ENCODE results near the gene OR6J1.
"Not testable (repeated sequence)": the region's sequence is repeated elsewhere in the genome, so short reads cannot be mapped to it uniquely, and the experiment has no call there.

The OR6J1 gene

GRCh38 chr14:22607291-22607690, 36.9 kb downstream of the OR6J1 start:
- DNase-seq (ENCODE audit: low read depth in 1 of 2, low spot score in 1 of 2), result no peak

GRCh38 chr14:22606380-22606779, 37.8 kb downstream of the OR6J1 start:
- no peak for DNase-seq (ENCODE audit: low read depth in 1 of 2, low spot score in 1 of 2)

- DNase-seq (ENCODE audit: low read depth in 1 of 2, low spot score in 1 of 2), result no peak
These were observed 41.3 kb downstream of the OR6J1 start for GRCh38 chr14:22602862-22603261.

GRCh38 chr14:22601996-22602395, 42.2 kb downstream of the OR6J1 start:
- DNase-seq (ENCODE audit: low read depth in 1 of 2, low spot score in 1 of 2), result no peak

GRCh38 chr14:22601456-22601855, 42.7 kb downstream of the OR6J1 start:
- no peak for DNase-seq (ENCODE audit: low read depth in 1 of 2, low spot score in 1 of 2)

GRCh38 chr14:22600027-22600426, 44.1 kb downstream of the OR6J1 start:
- no peak for DNase-seq (ENCODE audit: low read depth in 1 of 2, low spot score in 1 of 2)

- no peak for DNase-seq (ENCODE audit: low read depth in 1 of 2, low spot score in 1 of 2)
These were observed 44.8 kb downstream of the OR6J1 start for GRCh38 chr14:22599349-22599748.

GRCh38 chr14:22598896-22599244, 45.3 kb downstream of the OR6J1 start:
- no peak for DNase-seq (ENCODE audit: low read depth in 1 of 2, low spot score in 1 of 2)

- DNase-seq (ENCODE audit: low read depth in 1 of 2, low spot score in 1 of 2), result peak in 1 of 2 donors; percentile 25
These were observed 45.9 kb downstream of the OR6J1 start, which contains the start of gene ABHD4 for GRCh38 chr14:22598099-22598895. TSS of gene ABHD4 (plus strand) at chr14:22598300. CDS start at chr14:22598307, 7 bp downstream.

- DNase-seq (ENCODE audit: low read depth in 1 of 2, low spot score in 1 of 2), result no peak
These were observed 46.4 kb downstream of the OR6J1 start for GRCh38 chr14:22597771-22598098.

GRCh38 chr14:22597265-22597664, 46.9 kb downstream of the OR6J1 start:
- DNase-seq (ENCODE audit: low read depth in 1 of 2, low spot score in 1 of 2), result no peak

- no peak for DNase-seq (ENCODE audit: low read depth in 1 of 2, low spot score in 1 of 2)
These were observed 47.7 kb downstream of the OR6J1 start for GRCh38 chr14:22596354-22596879.

- no peak for DNase-seq (ENCODE audit: low read depth in 1 of 2, low spot score in 1 of 2)
These were observed 49.9 kb downstream of the OR6J1 start for GRCh38 chr14:22594156-22594716.

- DNase-seq (ENCODE audit: low read depth in 1 of 2, low spot score in 1 of 2), result no peak
These were observed 50.6 kb downstream of the OR6J1 start for GRCh38 chr14:22593601-22594000.

- no peak for DNase-seq (ENCODE audit: low read depth in 1 of 2, low spot score in 1 of 2)
These were observed 51.0 kb downstream of the OR6J1 start for GRCh38 chr14:22593189-22593588.

GRCh38 chr14:22589096-22589839, 54.9 kb downstream of the OR6J1 start, which contains the start of gene DAD1:
TSS of gene DAD1 (minus strand) at chr14:22589224. CDS start at chr14:22589157, 67 bp downstream.
- DNase-seq (ENCODE audit: low read depth in 1 of 2, low spot score in 1 of 2), result peak; percentile 98 to 100

- no peak for DNase-seq (ENCODE audit: low read depth in 1 of 2, low spot score in 1 of 2)
These were observed 55.5 kb downstream of the OR6J1 start for GRCh38 chr14:22588526-22589095.

GRCh38 chr14:22587677-22588422, 56.3 kb downstream of the OR6J1 start:
- not testable (repeated sequence) for DNase-seq (ENCODE audit: low read depth in 1 of 2, low spot score in 1 of 2)

- DNase-seq (ENCODE audit: low read depth in 1 of 2, low spot score in 1 of 2), result no peak
These were observed 56.9 kb downstream of the OR6J1 start for GRCh38 chr14:22587247-22587646.

- DNase-seq (ENCODE audit: low read depth in 1 of 2, low spot score in 1 of 2), result no peak
These were observed 60.2 kb downstream of the OR6J1 start for GRCh38 chr14:22583994-22584393.
